Activated naive CD4-positive, alpha-beta T cell treated with anti-CD3 and anti-CD28 coated beads, Interleukin-2, amount 50 U/mL, for 16 hours (primary cell): Measurements from ENCODE around the gene UGT1A5.

Experiments used
- DNase-seq: peaks from one replicate; pipeline ENCODE4 v3.0.0-alpha.2; 2020

The UGT1A5 gene

GRCh38 chr2:233791151-233791882, 78.6 kb downstream of the UGT1A5 start:
- no peak for DNase-seq

- DNase-seq, result no peak
Measured at GRCh38 chr2:233791883-233792329, 79.2 kb downstream of the UGT1A5 start.

GRCh38 chr2:233792720-233793119, 80.0 kb downstream of the UGT1A5 start:
- no peak for DNase-seq

GRCh38 chr2:233793465-233794127, 80.9 kb downstream of the UGT1A5 start:
- no peak for DNase-seq

DNA sequence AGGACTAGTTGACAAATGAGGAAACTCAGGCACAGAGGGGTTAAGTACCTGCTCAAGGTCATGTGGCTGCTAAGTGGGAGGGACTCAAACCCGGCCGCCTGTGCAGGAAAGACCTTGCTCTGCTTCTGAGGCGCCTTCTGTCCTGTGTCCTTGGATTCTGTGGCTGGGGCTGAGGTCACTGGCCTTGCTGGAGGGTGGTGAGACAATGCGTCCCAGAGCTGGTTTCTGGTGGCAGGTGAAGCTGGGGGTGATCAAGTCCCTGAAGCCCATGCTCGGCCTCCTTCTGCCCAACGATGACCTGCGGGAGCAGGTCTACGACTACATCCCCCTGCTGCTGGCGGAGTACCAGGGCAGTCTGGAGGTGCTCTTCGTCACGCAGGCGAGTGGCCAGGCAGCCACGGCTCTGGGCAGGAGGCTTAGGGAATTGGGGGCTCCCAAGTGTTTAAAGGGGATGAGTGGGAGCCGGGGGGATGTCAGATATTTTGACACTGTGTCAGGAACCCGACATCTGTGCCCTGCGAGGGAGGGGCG, 81.5 kb downstream of the UGT1A5 start:
- DNase-seq, result no peak

DNA sequence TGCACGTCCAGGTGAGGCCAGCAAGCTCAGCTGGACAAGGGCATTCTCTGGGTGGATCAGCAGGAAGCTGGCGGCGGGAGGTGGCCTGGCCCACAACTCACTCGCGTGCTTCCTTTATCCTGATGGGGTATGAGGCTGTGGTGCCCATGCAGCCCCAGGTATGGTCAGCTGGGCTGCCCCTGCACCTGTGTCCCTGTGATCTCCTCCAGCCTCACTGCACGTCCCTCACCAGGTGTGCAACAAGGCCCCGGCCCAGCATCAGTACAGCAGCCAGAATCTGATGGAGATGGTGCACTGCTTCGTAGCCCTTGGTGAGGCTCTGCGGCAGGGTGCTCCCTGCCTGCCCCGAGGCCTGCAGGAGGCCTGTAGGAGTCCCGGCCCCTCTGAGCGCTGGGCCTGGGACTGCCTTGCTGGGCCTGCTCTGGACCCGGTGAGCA, 83.0 kb downstream of the UGT1A5 start:
- DNase-seq, result no peak

- DNase-seq, result no peak
Measured at GRCh38 chr2:233796254-233796653, 83.5 kb downstream of the UGT1A5 start.

DNA sequence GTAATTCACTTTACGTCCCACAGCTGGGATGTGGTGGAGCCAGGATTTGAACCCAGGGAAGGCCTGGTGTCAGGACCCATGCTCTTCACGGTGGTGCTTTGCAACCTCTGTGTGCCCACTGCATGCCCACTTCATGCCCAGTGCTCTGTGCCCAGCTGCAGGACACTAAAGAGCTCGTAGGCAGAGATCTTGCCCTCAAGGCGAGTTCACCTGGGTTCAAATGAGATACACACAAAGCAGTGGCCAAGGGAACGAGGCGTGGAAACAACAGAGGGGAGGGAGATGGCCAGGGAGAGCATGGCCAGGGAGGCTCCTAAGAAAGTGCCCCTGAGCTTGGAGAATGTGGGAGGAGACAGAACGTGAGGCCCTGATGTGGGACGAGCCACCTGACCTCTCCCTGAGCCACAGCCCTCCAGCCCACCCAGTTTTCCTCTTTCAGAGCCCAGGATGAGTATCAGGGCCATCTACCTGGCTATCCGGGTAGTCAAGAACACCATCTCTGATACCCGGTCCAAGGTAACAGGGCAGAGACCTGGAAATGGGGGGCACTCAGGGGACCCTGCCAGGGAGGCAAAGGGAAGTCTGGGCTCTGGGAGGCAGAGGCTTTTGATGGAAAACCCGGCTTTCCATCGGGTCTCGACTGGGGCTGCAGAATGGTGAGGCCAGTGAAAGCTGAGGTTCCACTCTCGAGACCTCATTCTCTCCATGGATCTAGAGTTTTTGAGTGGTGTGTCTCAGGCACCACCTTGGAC, 85.8 kb downstream of the UGT1A5 start:
- DNase-seq, result no peak

- DNase-seq, result no peak
Measured at GRCh38 chr2:233799087-233799665, 86.5 kb downstream of the UGT1A5 start.

DNA sequence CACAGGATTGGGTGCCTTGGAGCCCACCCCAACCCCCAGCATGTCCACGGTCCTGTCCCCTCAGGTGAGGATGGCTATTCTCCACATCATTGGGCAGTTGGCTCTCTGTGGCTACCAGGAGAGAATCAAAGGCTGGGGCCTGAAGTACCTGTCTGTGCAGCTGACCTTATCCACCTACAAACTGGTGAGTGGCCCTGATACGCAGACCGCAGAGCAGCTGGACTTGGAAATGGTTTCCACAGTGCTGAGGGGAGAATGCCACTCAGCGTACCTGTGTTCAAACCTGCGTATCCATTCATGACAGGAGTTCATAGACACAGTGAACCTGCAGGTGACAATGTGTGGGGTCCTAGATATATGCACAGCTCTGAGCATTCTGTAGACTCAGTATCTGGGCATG, 87.0 kb downstream of the UGT1A5 start:
- no peak for DNase-seq

GRCh38 chr2:233800208-233800607, 87.5 kb downstream of the UGT1A5 start:
- DNase-seq, result no peak

GRCh38 chr2:233801357-233802131, 88.8 kb downstream of the UGT1A5 start:
- DNase-seq, result no peak

GRCh38 chr2:233802132-233802815, 89.6 kb downstream of the UGT1A5 start:
- DNase-seq, result no peak

- DNase-seq, result no peak
Measured at GRCh38 chr2:233803292-233803911, 90.7 kb downstream of the UGT1A5 start.

- DNase-seq, result no peak
Measured at GRCh38 chr2:233803994-233804393, 91.3 kb downstream of the UGT1A5 start.

GRCh38 chr2:233807215-233807865, 94.6 kb downstream of the UGT1A5 start:
- DNase-seq, result no peak

GRCh38 chr2:233807966-233808935, 95.5 kb downstream of the UGT1A5 start:
- DNase-seq, result no peak

DNA sequence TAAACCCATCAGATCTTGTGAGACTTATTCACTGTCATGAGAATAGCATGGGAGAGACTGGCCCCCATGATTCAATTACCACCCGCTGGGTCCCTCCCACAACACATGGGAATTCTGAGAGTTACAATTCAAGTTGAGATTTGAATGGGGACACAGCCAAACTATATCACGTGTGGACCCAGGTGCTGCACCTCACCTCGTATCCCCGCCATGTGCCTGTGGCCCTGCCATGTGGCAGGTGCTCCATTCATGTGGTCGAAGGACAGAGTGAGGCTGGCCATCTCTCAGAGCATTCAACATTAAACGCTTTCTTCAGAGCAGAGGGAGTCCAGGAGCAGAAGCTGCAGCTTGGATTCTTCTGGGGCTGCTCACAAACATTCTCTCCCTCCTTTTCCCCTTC, 97.7 kb downstream of the UGT1A5 start:
- no peak for DNase-seq

- no peak for DNase-seq
Measured at GRCh38 chr2:233811087-233811486, 98.4 kb downstream of the UGT1A5 start.
